Measurements from ENCODE around the gene RNF180.

Gene RNF180

GRCh38 chr5:64165500-64166200, at the start of gene RNF180:
RNF180 (plus strand) TSS chr5:64165843; CDS start chr5:64200808, 34,965 bp downstream.
- Histone ChIP-seq H3K27ac (ENCODE audit: extremely low read depth, low read depth, low read length) (peak within 1 kb of the TSS; percentile 54; the same call in 1 of the 2 replicates), H3K4me1 (ENCODE audit: control insufficient read depth, insufficient read depth, low read length) (no peaks in the 10 kb centered on the region), H3K36me3 (ENCODE audit: control insufficient read depth in 2 of 2, insufficient read depth in 1 of 2, low read length in 2 of 2) (no peaks in the 10 kb centered on the region), H3K9me3 (ENCODE audit: control insufficient read depth, insufficient read depth, low read depth, low read length) (no peaks in the 10 kb centered on the region), H3K4me3 (ENCODE audit: low read depth, low read length) (peak within 1 kb of the TSS; percentile 56)
- ChIA-PET POLR2A (no interaction called here), CTCF (interaction anchor here (0.6 to 0.7 kb wide), 2 partner anchors 11 to 40 kb away, joined by 3 read pairs; no protein-coding TSS in a partner anchor)
- TF ChIP-seq KLF9 (tag by site-specific recombination; IDR thresholded peaks at IDR 0.05; ENCODE audit: low read depth) (no peak), ZFP69B (tag by site-specific recombination; IDR thresholded peaks at IDR 0.05) (no peak), HOXC10 (CRISPR knock-in tag; IDR thresholded peaks at IDR 0.05) (0 out of 2 replicates have a peak, but pooled peaks have one; percentile 74), ZSCAN30 (tag by site-specific recombination; IDR thresholded peaks at IDR 0.05) (0 out of 2 replicates have a peak, but pooled peaks have one; percentile 44), ELK4 (IDR thresholded peaks at IDR 0.05; ENCODE audit: borderline replicate concordance, low read depth, low read length) (no peak), ZNF580 (tag by site-specific recombination; IDR thresholded peaks at IDR 0.05) (no peak), ZNF10 (tag by site-specific recombination; IDR thresholded peaks at IDR 0.05) (no peak), ZNF530 (tag by site-specific recombination; IDR thresholded peaks at IDR 0.05; ENCODE audit: low read depth) (no peak), ZNF660 (tag by site-specific recombination; IDR thresholded peaks at IDR 0.05) (0 out of 2 replicates have a peak, but pooled peaks have one; percentile 32), ZNF518A (tag by site-specific recombination; conservative IDR thresholded peaks at IDR 0.05; ENCODE audit: low read depth) (no peak), ZNF654 (tag by site-specific recombination; IDR thresholded peaks at IDR 0.05; ENCODE audit: low read depth) (no peak), MYNN (tag by site-specific recombination; IDR thresholded peaks at IDR 0.05; ENCODE audit: borderline replicate concordance) (no peak), ZNF341 (tag by site-specific recombination; IDR thresholded peaks at IDR 0.05; ENCODE audit: low read depth) (no peak), BCL11B (tag by site-specific recombination; IDR thresholded peaks at IDR 0.05; ENCODE audit: low read depth) (no peak), ZNF2 (tag by site-specific recombination; IDR thresholded peaks at IDR 0.05) (no peak)
- TF ChIP-seq, protein P1, sequence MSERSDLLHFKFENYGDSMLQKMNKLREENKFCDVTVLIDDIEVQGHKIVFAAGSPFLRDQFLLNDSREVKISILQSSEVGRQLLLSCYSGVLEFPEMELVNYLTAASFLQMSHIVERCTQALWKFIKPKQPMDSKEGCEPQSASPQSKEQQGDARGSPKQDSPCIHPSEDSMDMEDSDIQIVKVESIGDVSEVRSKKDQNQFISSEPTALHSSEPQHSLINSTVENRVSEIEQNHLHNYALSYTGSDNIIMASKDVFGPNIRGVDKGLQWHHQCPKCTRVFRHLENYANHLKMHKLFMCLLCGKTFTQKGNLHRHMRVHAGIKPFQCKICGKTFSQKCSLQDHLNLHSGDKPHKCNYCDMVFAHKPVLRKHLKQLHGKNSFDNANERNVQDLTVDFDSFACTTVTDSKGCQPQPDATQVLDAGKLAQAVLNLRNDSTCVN (tag by site-specific recombination; optimal IDR thresholded peaks at IDR 0.05), result peak; percentile 36
- TF ChIP-seq, protein P2, sequence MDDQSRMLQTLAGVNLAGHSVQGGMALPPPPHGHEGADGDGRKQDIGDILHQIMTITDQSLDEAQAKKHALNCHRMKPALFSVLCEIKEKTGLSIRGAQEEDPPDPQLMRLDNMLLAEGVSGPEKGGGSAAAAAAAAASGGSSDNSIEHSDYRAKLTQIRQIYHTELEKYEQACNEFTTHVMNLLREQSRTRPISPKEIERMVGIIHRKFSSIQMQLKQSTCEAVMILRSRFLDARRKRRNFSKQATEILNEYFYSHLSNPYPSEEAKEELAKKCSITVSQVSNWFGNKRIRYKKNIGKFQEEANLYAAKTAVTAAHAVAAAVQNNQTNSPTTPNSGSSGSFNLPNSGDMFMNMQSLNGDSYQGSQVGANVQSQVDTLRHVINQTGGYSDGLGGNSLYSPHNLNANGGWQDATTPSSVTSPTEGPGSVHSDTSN (CRISPR knock-in tag; IDR thresholded peaks at IDR 0.05), result peak; percentile 25; the same call in 1 of the 2 replicates
- TF ChIP-seq, protein P3, sequence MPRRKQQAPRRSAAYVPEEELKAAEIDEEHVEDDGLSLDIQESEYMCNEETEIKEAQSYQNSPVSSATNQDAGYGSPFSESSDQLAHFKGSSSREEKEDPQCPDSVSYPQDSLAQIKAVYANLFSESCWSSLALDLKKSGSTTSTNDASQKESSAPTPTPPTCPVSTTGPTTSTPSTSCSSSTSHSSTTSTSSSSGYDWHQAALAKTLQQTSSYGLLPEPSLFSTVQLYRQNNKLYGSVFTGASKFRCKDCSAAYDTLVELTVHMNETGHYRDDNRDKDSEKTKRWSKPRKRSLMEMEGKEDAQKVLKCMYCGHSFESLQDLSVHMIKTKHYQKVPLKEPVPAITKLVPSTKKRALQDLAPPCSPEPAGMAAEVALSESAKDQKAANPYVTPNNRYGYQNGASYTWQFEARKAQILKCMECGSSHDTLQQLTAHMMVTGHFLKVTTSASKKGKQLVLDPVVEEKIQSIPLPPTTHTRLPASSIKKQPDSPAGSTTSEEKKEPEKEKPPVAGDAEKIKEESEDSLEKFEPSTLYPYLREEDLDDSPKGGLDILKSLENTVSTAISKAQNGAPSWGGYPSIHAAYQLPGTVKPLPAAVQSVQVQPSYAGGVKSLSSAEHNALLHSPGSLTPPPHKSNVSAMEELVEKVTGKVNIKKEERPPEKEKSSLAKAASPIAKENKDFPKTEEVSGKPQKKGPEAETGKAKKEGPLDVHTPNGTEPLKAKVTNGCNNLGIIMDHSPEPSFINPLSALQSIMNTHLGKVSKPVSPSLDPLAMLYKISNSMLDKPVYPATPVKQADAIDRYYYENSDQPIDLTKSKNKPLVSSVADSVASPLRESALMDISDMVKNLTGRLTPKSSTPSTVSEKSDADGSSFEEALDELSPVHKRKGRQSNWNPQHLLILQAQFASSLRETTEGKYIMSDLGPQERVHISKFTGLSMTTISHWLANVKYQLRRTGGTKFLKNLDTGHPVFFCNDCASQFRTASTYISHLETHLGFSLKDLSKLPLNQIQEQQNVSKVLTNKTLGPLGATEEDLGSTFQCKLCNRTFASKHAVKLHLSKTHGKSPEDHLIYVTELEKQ (tag by site-specific recombination; IDR thresholded peaks at IDR 0.05; ENCODE audit: borderline replicate concordance), result no peak
- TF ChIP-seq, protein P4, sequence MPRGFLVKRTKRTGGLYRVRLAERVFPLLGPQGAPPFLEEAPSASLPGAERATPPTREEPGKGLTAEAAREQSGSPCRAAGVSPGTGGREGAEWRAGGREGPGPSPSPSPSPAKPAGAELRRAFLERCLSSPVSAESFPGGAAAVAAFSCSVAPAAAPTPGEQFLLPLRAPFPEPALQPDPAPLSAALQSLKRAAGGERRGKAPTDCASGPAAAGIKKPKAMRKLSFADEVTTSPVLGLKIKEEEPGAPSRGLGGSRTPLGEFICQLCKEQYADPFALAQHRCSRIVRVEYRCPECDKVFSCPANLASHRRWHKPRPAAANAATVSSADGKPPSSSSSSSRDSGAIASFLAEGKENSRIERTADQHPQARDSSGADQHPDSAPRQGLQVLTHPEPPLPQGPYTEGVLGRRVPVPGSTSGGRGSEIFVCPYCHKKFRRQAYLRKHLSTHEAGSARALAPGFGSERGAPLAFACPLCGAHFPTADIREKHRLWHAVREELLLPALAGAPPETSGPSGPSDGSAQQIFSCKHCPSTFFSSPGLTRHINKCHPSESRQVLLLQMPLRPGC (tag by site-specific recombination; IDR thresholded peaks at IDR 0.05), result no peak
- TF ChIP-seq, protein P5, sequence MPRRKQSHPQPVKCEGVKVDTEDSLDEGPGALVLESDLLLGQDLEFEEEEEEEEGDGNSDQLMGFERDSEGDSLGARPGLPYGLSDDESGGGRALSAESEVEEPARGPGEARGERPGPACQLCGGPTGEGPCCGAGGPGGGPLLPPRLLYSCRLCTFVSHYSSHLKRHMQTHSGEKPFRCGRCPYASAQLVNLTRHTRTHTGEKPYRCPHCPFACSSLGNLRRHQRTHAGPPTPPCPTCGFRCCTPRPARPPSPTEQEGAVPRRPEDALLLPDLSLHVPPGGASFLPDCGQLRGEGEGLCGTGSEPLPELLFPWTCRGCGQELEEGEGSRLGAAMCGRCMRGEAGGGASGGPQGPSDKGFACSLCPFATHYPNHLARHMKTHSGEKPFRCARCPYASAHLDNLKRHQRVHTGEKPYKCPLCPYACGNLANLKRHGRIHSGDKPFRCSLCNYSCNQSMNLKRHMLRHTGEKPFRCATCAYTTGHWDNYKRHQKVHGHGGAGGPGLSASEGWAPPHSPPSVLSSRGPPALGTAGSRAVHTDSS (tag by site-specific recombination; IDR thresholded peaks at IDR 0.05), result no peak
